ENCODE results near the gene NRAP. TPM values are rescaled to one million over a fixed set of nuclear protein-coding genes. Genes with fewer than 3 reads are reported as not detected.

The NRAP gene
- total and polyA plus RNA-seq, 2 donors (not counting 3 experiments of a cell fraction or from before 2014, with no cell fraction given), result not detected

GRCh38 chr10:113562069-113562468, 101.8 kb downstream of the NRAP start:
- no peak for TF ChIP-seq FOS (IDR thresholded peaks at IDR 0.05; ENCODE audit: borderline replicate concordance, insufficient read depth, low read length)
- TF ChIP-seq, protein P1, sequence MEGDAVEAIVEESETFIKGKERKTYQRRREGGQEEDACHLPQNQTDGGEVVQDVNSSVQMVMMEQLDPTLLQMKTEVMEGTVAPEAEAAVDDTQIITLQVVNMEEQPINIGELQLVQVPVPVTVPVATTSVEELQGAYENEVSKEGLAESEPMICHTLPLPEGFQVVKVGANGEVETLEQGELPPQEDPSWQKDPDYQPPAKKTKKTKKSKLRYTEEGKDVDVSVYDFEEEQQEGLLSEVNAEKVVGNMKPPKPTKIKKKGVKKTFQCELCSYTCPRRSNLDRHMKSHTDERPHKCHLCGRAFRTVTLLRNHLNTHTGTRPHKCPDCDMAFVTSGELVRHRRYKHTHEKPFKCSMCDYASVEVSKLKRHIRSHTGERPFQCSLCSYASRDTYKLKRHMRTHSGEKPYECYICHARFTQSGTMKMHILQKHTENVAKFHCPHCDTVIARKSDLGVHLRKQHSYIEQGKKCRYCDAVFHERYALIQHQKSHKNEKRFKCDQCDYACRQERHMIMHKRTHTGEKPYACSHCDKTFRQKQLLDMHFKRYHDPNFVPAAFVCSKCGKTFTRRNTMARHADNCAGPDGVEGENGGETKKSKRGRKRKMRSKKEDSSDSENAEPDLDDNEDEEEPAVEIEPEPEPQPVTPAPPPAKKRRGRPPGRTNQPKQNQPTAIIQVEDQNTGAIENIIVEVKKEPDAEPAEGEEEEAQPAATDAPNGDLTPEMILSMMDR (IDR thresholded peaks at IDR 0.05; ENCODE audit: extremely low read depth in 1 of 2, insufficient read depth in 1 of 2, low read depth in 1 of 2, low read length in 2 of 2), result no peak
- no peak for TF ChIP-seq EZH2 (IDR thresholded peaks at IDR 0.05; ENCODE audit: borderline replicate concordance, low read depth, low read length, severe bottlenecking)
- no peak for TF ChIP-seq POLR2A (IDR thresholded peaks at IDR 0.05; ENCODE audit: low read depth, low read length)
- no peak for TF ChIP-seq POLR2AphosphoS5 (IDR thresholded peaks at IDR 0.05; ENCODE audit: insufficient read depth, low read depth, low read length)
- no peak for TF ChIP-seq GATA2 (IDR thresholded peaks at IDR 0.05; ENCODE audit: insufficient read depth, insufficient read length, low read depth, low read length)
- TF ChIP-seq, protein P2, sequence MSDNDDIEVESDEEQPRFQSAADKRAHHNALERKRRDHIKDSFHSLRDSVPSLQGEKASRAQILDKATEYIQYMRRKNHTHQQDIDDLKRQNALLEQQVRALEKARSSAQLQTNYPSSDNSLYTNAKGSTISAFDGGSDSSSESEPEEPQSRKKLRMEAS (IDR thresholded peaks at IDR 0.05; ENCODE audit: insufficient read depth, insufficient read length), result no peak
- TF ChIP-seq JUN (IDR thresholded peaks at IDR 0.05; ENCODE audit: borderline replicate concordance, insufficient read depth, insufficient read length, low read depth), result no peak
- no peak for TF ChIP-seq MYC (IDR thresholded peaks at IDR 0.05; ENCODE audit: low read depth, low read length)
- H3K27me3 ChIP-seq (ENCODE audit: control insufficient read depth in 2 of 2, insufficient read depth in 2 of 2, low read length in 2 of 2), result no peaks in the 10 kb centered on the region
- no peak overlapping the region for H3K4me3 ChIP-seq (replicated peaks in 1 of 3; ENCODE audit: insufficient read depth in 1 of 3, low read depth in 1 of 3, low read length in 3 of 3)
- H3K9me3 ChIP-seq (replicated peaks; ENCODE audit: control insufficient read depth, insufficient read depth, low read length), result no peaks in the 10 kb centered on the region
- no TSS peak for BruUV-seq (replicated peaks)
- H3K9ac ChIP-seq (replicated peaks; ENCODE audit: extremely low read depth, insufficient read depth, low read length), result no peak overlapping the region
- H3K4me1 ChIP-seq (ENCODE audit: control insufficient read depth, extremely low read depth, insufficient read depth, low read length), result peaks cover 19% of the 10 kb centered on the region
- no peaks in the 10 kb centered on the region for H3K36me3 ChIP-seq (ENCODE audit: control insufficient read depth in 2 of 2, extremely low read depth in 1 of 2, insufficient read depth in 2 of 2, low read length in 2 of 2)
- FAIRE-seq (no peak), DNase-seq (ENCODE audit: low read depth, low spot score) (no peak)
- no peaks in the 10 kb centered on the region for H3K79me2 ChIP-seq (ENCODE audit: control insufficient read depth, insufficient read depth, low read length)
- no peaks in the 10 kb centered on the region for H4K20me1 ChIP-seq (replicated peaks; ENCODE audit: control insufficient read depth, extremely low read depth, insufficient read depth, low read length)
- no peaks in the 10 kb centered on the region for H3K9me1 ChIP-seq (replicated peaks; ENCODE audit: control insufficient read depth, extremely low read depth, insufficient read depth, low read length)
- CTCF ChIA-PET, result interaction anchor here (0.6 to 3.0 kb wide), 15 partner anchors 12 to 1090 kb away, joined by 3 to 38 read pairs (median 6); no protein-coding TSS in a partner anchor
- intact Hi-C loops (cut with micrococcal nuclease), result loop anchor here (5.0 to 10.0 kb wide), 3 partner anchors 610 to 995 kb away; partner anchors contain the start of gene TCF7L2
- no peak overlapping the region for H2AFZ ChIP-seq (ENCODE audit: low read depth, low read length)
- H3K4me2 ChIP-seq (ENCODE audit: insufficient read depth, low read length), result no peak overlapping the region
- no peak overlapping the region for H3K27ac ChIP-seq (ENCODE audit: insufficient read depth, low read depth, low read length)
- dilution Hi-C loops (cut with MboI; ENCODE audit: extremely low pct_ligation_motif_present, low sequenced_read_pairs), result no loop called here
- POLR2A ChIA-PET, result no interaction called here

All from endothelial cell of umbilical vein (primary cell).